NCI-H2227 (cell line): Measurements from ENCODE around the gene PADI6.
"Not testable (repeated sequence)": the region's sequence is repeated elsewhere in the genome, so short reads cannot be mapped to it uniquely, and the experiment has no call there.

Experiments used
- DNase-seq: peaks from one replicate; lab custom pipeline; 2025; ENCODE audit not compliant: unreplicated experiment; lab: John Stamatoyannopoulos, UW

PADI6 gene

GRCh38 chr1:17371896-17372295 lies at the start of gene PADI6:
Gene PADI6, plus strand, starts transcription at chr1:17372196. Its CDS starts 50 bp downstream, at chr1:17372246.
- DNase-seq: no peak

GRCh38 chr1:17328855-17329254 lies 43.1 kb upstream of the PADI6 start:
- no peak for DNase-seq

- DNase-seq: no peak
These were observed 42.4 kb upstream of the PADI6 start for GRCh38 chr1:17329610-17330009.

GRCh38 chr1:17330856-17331255 lies 41.1 kb upstream of the PADI6 start:
- DNase-seq: no peak

GRCh38 chr1:17333081-17333480 lies 38.9 kb upstream of the PADI6 start:
- DNase-seq: no peak

- DNase-seq: peak; percentile 77
These were observed 35.9 kb upstream of the PADI6 start for GRCh38 chr1:17335821-17336710.

- no peak for DNase-seq
These were observed 33.1 kb upstream of the PADI6 start for GRCh38 chr1:17338706-17339493.

- DNase-seq: no peak
These were observed 32.5 kb upstream of the PADI6 start for GRCh38 chr1:17339521-17339920.

- no peak for DNase-seq
These were observed 31.6 kb upstream of the PADI6 start for GRCh38 chr1:17340358-17340757.

GRCh38 chr1:17342014-17342441 lies 30.0 kb upstream of the PADI6 start:
- no peak for DNase-seq

GRCh38 chr1:17345506-17345905 lies 26.5 kb upstream of the PADI6 start:
- not testable (repeated sequence) for DNase-seq

- DNase-seq: no peak
These were observed 25.8 kb upstream of the PADI6 start for GRCh38 chr1:17346046-17346789.

- no peak for DNase-seq
These were observed 24.0 kb upstream of the PADI6 start for GRCh38 chr1:17347769-17348592.

- DNase-seq: no peak
These were observed 23.3 kb upstream of the PADI6 start for GRCh38 chr1:17348593-17349234.

- DNase-seq: no peak
These were observed 21.9 kb upstream of the PADI6 start for GRCh38 chr1:17350083-17350482.

GRCh38 chr1:17350928-17351446 lies 21.0 kb upstream of the PADI6 start:
- DNase-seq: no peak

GRCh38 chr1:17351598-17352324 lies 20.2 kb upstream of the PADI6 start:
- DNase-seq: no peak

- no peak for DNase-seq
These were observed 19.5 kb upstream of the PADI6 start for GRCh38 chr1:17352419-17352909.

GRCh38 chr1:17355898-17356297 lies 16.1 kb upstream of the PADI6 start:
- DNase-seq: no peak
